ENCODE measurements around the gene AAK1. TPM values are rescaled to one million over a fixed set of nuclear protein-coding genes. Genes with fewer than 3 reads are reported as not detected.

AAK1 gene
- total RNA-seq, 2 donors from 2014 or later = 44.6 to 60.0 TPM

DNA sequence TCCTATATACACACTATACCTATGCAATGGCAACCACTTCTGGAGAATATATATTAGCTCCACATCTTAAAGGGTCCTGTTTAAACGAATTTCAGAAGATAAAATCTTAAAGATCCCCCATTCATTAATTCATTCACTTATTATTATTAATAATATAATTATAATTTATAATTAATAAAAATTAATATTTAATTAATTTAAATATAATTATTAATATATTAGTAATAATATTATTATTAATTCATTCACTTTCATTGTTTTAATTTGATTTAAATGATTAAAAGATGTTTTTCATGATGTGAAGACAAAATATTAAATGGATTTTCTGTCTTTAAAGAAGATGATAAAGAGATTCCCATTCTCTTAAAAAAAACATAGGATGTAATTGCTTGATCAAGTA, 227.4 kb downstream of the AAK1 start:
- no peak overlapping the region for H3K4me3 ChIP-seq
- H3K27ac ChIP-seq = no peak overlapping the region
- WGBS, 2 donors = 59 to 67% methylated on average over 1 of the region's 1 CpG
- intact Hi-C loops (cut with DNase I) = no loop called here
- H3K27me3 ChIP-seq = no peaks in the 10 kb centered on the region
- no peaks in the 10 kb centered on the region for H3K9me3 ChIP-seq
- DNase-seq (no peak), ATAC-seq (no peak)
- TF ChIP-seq, protein P1, sequence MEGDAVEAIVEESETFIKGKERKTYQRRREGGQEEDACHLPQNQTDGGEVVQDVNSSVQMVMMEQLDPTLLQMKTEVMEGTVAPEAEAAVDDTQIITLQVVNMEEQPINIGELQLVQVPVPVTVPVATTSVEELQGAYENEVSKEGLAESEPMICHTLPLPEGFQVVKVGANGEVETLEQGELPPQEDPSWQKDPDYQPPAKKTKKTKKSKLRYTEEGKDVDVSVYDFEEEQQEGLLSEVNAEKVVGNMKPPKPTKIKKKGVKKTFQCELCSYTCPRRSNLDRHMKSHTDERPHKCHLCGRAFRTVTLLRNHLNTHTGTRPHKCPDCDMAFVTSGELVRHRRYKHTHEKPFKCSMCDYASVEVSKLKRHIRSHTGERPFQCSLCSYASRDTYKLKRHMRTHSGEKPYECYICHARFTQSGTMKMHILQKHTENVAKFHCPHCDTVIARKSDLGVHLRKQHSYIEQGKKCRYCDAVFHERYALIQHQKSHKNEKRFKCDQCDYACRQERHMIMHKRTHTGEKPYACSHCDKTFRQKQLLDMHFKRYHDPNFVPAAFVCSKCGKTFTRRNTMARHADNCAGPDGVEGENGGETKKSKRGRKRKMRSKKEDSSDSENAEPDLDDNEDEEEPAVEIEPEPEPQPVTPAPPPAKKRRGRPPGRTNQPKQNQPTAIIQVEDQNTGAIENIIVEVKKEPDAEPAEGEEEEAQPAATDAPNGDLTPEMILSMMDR (IDR thresholded peaks at IDR 0.05) = no peak
- TF ChIP-seq POLR2A (IDR thresholded peaks at IDR 0.05) = no peak
- H3K4me1 ChIP-seq = peaks cover 3% of the 10 kb centered on the region
- H3K36me3 ChIP-seq (replicated peaks in 1 of 2; ENCODE audit: insufficient read depth in 1 of 2, low read depth in 2 of 2) = peaks cover 0 to 23% of the 10 kb centered on the region in 2 donors

Small RNA genes within 50 kb of the gene (small RNA-seq; reads per million reads assigned to genes)
- gene RN7SL604P (not detected), gene SNORA36C (not detected)

Other genes starting within 250 kb of the AAK1 start
- 10 to 100 TPM; 12.9 to 29.1 TPM for gene NFU1, start 206.3 kb downstream of the AAK1 start, total RNA-seq
- gene ANXA4, start 98.4 kb upstream of the AAK1 start, total RNA-seq = 100 to 1,000 TPM; 382 to 399 TPM
- 10 to 100 TPM; 16.1 to 31.6 TPM for gene GMCL1, start 185.9 kb upstream of the AAK1 start, total RNA-seq

All from body of pancreas (tissue), 4 donors.